Measurements from ENCODE around the gene UTP15.

Gene UTP15

DNA sequence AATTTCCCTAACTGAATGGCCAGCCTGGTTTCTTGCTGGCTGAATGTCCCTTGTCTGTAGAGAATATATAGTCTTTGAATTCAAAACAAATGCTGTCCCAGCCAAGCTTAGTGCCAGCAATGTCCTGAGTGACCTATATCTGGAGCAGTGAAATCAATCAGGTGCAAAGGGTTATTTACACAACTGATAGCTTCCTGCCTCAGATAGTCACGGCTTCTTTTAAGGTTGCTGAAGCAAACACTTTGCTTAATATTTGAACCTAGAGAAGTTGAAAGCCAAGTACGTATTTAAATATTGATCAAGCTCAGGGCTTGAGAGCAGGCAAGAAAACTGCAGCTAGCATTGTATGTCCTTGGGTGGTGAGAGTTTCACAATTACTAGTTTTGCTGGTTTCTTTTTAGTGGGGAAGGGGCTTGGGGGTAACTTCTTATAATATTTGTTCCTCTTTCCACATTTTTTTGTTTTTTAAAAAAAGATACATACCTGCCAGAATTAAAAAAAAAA, 58.4 kb downstream of the UTP15 start:
- no peak for DNase-seq (ENCODE audit: low spot score)

DNA sequence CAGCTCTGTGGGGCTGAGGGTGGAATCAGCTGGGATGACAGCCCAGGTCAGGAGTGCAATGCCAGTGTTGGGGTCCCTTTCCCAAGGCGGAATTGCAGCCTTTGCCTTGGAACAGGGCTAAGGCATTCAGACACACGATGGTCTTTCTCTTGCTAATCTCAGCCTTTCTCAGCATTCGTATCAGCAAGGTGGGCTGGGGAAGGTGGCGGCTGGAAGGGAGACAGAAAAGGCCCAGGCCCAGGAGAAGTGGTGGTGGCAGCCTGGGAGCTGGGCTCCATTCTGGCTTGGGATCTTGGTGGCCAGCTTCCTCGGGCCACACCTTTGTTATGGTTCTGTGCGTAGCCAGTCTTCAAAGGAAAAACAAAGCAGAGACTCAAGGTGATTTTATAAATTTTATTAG, 59.3 kb downstream of the UTP15 start:
- DNase-seq (ENCODE audit: low spot score) = no peak

DNA sequence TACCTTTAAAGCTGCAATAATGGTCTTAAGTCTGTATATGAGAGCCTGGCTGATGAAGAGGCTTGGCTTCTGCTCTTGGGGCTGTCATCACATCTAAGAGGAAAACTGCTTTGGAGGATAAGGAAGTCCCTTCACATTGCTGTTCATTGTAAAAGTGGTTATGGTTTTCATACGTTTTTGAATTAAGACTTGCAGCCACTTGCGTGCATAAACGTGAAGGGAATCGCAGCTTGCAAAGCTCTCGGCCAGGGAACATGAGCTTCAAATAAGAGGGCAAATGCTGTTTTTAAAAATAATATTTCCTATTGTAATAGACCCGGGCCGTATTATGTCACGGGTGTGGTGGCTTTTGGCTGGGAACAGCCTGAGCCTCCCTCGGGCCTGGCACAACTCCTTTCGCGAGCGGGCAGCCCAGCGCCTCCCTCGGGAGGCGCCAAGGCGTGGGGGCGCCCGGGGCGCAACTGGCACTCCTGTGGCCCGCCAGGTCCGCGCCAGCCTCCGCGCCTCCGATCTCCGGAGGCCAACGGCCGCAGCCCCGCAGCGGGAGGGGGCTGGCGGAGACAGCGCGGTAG, 59.9 kb downstream of the UTP15 start:
- no peak for DNase-seq (ENCODE audit: low spot score)

DNA sequence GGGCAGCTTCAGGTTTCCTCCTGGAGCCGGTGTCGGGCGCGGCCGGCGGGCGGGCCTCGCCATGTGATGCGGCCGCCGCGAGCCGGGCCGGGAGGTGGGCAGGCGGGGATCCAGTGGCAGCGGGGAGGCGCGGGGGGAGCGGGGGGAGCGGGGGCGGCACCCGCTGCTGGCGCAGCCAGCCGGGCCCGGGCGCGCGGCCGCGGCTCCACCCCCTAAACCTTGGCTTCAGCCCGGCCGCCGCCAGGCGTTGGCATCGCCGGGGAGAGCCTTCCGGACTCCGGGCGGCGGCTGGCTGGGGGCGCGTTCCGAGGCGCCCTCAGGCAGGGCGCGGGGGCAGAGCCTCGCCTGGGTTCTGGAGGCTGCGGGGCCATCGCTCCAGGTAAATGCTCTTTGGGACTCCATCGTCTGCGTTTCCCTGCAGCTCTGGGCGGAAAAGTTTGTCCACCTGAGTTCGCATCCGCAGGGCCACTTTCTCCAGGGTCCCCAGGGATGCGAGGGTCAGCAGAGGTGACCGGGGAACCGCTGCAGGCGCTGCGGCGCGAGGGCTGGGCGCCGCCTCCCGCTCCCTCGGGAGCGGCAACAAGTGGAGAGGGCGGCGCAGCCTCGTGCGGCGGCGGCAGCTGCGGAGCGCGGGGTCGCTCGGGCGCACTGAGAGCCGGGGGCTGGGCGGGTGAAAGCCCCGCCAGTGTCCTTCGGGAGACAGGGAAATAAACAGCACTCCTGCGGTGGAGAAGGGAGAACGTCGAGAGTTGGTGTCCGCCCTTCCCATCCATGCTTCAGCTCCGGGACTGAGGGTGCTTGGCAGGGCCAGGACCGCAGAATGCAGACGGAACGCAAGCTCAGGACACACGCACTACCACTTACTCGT, 60.6 kb downstream of the UTP15 start, which contains the start of gene ARHGEF28:
Gene ARHGEF28 (plus strand): TSS at position 253 of the 868 bp plus-strand sequence. CDS start 58,656 bp downstream, outside the sequence.
- no peak for DNase-seq (ENCODE audit: low spot score)

DNA sequence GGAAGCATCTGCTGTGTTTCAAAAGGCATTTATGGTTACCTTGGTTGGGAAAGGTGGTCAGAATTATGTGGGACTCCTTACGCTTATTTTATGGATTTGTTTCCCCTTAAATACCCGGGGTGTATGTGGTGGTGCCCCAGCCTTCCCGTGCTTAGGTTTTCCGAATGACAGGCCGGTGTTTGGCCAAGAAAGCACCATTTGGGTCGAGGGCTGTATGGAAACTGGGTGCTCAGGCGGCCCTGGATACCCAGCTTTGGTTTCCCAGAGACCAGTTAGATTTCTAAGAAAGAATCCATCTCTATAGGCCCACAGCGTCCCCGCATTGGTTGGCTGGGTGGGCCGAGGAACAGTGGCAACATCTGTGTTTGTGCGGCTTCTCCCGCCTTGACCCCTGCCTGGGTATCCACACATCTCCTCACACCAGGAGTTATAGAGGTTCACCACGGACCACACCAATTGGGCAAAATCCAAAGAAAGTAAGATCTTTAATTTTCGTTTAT, 61.3 kb downstream of the UTP15 start:
- DNase-seq (ENCODE audit: low spot score) = no peak

DNA sequence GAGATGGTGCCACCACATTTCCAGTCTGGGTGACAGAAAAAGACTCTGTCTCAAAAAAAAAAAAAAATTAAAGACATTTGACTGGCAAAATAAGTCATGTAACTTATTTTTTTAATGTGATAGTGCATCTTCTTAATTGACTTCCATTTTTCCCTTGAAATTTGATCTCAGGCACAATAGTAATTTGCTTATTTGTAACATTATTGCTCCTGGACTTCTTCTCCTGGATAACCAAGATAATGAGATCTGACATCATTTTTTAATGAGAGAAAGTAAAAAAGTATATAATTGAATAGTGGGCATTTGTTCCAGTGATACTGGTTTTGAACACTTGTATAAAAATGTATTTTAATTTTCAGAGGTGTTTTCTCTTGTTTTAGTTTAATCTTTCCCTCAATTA, 63.9 kb downstream of the UTP15 start:
- no peak for DNase-seq (ENCODE audit: low spot score)

DNA sequence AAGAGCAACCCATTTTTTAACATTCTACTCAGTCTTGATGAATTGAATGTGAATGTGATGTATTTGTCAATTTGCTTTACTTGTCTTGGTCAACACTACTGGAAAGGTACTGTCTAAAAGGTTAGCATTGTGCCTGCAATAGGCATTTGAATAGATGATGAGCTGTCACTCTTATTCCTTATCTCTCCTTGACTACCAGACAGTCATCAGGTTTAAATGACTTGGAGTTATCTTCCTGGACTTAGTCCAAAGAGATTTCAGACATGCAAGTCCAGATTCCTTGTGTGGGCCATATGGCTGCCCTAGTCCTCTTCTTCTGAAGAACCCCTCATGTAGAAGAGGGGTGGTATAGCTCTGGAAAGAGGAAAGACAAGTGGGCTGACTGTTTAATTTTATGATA, 65.2 kb downstream of the UTP15 start:
- no peak for DNase-seq (ENCODE audit: low spot score)

DNA sequence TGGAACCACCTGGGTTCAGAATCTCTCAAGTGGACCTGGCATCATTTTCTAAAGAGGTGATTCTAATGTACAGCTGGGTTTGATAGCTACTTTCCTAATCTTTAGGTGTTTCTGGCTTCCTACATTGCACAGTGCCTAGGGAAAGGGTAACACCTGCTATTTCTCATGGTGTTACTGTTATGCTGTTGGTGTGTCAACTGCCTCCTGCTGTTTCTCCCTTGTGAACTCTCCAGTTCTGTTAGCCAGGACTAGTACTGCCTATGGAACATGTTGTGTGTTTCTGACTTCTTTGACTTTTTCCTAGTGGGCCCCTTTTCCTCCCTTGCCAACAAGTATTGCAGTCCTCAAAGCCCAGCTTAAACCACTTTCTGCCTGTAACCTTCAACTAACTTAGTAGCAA, 66.0 kb downstream of the UTP15 start:
- DNase-seq (ENCODE audit: low spot score) = no peak

All from pons (tissue), 1 donor.